ENCODE data around the gene ZNF428.
"Not testable (repeated sequence)": the region's sequence is repeated elsewhere in the genome, so short reads cannot be mapped to it uniquely, and the experiment has no call there.

Gene ZNF428

GRCh38 chr19:43616954-43617353, 2.5 kb downstream of the ZNF428 start:
- DNase-seq (ENCODE audit: low read depth in 2 of 2), result no peak

- DNase-seq (ENCODE audit: low read depth in 2 of 2), result no peak
These were observed 3.1 kb downstream of the ZNF428 start for GRCh38 chr19:43616306-43616705.

- no peak for DNase-seq (ENCODE audit: low read depth in 2 of 2)
These were observed 7.1 kb downstream of the ZNF428 start for GRCh38 chr19:43612374-43612773.

- no peak for DNase-seq (ENCODE audit: low read depth in 2 of 2)
These were observed 7.6 kb downstream of the ZNF428 start, which contains the start of gene SRRM5 for GRCh38 chr19:43611788-43612187. SRRM5 (plus strand) TSS chr19:43612088; CDS start chr19:43612122, 34 bp downstream.

DNA sequence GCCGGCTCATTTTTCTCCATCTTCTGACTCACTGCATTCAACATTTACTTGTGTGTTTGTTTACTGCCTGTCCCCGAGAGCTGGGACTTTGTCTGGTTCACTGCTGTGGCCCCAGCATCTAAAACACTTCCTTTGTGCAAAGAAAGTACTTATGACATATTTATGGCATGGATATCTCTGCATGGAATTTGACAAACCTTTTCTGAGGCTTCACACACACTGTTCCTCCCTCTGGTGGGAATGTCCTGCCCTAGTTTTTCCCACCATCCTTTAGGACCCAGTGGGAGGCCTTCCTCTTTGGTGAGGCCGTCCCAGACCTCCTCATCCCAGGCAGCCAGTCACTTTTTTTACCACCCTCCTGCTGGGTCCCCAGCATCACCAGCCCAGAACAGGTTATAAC, 8.9 kb downstream of the ZNF428 start:
- no peak for DNase-seq (ENCODE audit: low read depth in 2 of 2)

DNA sequence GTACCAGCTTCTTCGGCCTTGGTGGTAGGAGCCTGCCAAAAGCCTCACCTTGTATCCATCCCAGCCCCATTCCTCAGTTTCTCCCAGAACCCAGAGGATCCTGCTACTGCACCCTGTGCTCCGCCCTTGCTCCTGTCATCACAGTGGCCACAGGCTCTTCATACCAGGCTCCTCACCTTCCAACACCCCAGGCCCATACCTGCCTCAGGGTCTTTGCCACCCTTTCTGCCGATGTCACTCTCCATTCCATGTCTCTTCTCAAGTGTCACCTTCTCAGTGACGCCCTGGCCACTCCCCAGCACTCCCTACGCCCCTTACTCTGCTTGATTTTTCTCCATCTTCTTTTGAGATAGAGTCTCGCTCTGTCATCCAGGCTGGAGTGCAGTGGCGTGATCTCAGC, 9.6 kb downstream of the ZNF428 start:
- DNase-seq (ENCODE audit: low read depth in 2 of 2), result no peak

- DNase-seq (ENCODE audit: low read depth in 2 of 2), result no peak
These were observed 11.9 kb downstream of the ZNF428 start for GRCh38 chr19:43607238-43608205.

- DNase-seq (ENCODE audit: low read depth in 2 of 2), result no peak
These were observed 12.7 kb downstream of the ZNF428 start for GRCh38 chr19:43606569-43607229.

GRCh38 chr19:43605875-43606568, 13.4 kb downstream of the ZNF428 start:
- no peak for DNase-seq (ENCODE audit: low read depth in 2 of 2)

GRCh38 chr19:43600326-43600725, 19.1 kb downstream of the ZNF428 start:
- not testable (repeated sequence) for DNase-seq (ENCODE audit: low read depth in 2 of 2)

GRCh38 chr19:43599635-43600295, 19.7 kb downstream of the ZNF428 start:
- DNase-seq (ENCODE audit: low read depth in 2 of 2), result no peak

GRCh38 chr19:43598445-43599240, 20.8 kb downstream of the ZNF428 start:
- no peak for DNase-seq (ENCODE audit: low read depth in 2 of 2)

- DNase-seq (ENCODE audit: low read depth in 2 of 2), result no peak
These were observed 21.6 kb downstream of the ZNF428 start for GRCh38 chr19:43597876-43598275.

GRCh38 chr19:43596842-43597461, 22.5 kb downstream of the ZNF428 start:
- DNase-seq (ENCODE audit: low read depth in 2 of 2), result no peak

- DNase-seq (ENCODE audit: low read depth in 2 of 2), result peak; percentile 100
These were observed 23.2 kb downstream of the ZNF428 start, which contains the start of the genes IRGQ and ZNF576 for GRCh38 chr19:43595999-43596841. IRGQ (minus strand) TSS chr19:43596134; CDS start chr19:43595338, 796 bp downstream. ZNF576 (plus strand) TSS chr19:43596595; CDS start chr19:43597109, 514 bp downstream.

DNA sequence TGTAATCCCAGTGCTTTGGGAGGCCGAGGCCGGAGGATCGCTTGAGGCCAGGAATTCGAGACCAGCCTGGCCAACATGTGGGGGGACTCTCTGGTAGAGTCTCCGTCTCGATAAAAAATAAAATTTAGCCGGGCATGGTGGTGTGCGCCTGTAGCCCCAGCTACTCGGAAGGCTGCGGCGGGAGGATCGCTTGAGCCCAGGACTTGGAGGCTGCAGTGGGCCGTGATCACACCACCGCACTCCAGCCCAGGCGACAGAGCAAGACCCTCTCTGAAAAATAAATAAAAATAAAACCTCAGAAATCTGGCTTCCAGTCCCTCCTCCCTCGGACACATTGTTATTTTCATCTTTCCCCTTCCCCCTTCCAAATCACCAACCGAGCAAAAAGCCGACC, 23.8 kb downstream of the ZNF428 start:
- DNase-seq (ENCODE audit: low read depth in 2 of 2), result no peak

DNA sequence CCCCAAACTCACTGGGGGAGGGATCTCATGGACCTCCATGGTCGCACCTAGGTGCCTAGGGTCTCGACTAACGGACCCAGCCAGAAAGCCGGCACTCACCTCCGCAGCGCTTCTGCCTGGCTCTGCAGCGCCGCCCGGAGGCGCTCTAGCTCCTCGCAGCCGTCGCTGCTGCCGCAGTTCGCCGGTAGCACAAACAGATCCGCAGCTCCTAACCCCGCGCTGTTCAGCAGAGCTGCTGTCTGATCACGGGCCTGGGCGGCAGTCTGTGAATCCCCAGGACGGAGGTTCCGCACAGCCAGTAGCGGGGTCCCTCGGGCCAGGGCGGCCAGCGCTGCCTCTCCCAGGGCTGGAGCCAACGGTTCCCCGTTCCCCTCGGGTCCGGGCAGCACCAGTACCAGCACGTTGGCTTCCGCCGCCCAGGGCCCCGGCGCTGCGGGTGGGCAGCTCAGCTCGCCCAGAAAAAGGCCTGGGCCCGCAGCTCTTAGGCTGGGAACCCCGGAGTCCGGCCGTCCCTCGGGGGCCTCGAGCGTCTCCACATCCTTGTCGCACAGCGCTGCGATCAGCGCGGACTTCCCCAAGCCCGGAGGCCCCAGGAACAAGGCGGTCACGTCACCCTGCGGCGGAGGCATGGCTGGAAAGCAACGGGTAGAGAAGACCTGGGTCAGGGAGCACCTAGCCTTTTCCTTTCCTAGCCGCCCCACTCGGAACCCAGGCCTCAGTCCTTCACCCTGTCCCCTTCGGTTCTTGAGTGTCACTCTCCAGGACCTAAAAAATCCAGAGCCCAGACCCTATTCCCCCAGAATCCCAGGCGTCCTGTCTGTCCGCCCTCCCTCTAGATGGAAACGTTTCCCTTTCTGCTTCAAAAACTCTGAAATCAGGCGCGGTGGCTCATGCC, 24.5 kb downstream of the ZNF428 start:
- DNase-seq (ENCODE audit: low read depth in 2 of 2), result peak; percentile 45 to 62

DNA sequence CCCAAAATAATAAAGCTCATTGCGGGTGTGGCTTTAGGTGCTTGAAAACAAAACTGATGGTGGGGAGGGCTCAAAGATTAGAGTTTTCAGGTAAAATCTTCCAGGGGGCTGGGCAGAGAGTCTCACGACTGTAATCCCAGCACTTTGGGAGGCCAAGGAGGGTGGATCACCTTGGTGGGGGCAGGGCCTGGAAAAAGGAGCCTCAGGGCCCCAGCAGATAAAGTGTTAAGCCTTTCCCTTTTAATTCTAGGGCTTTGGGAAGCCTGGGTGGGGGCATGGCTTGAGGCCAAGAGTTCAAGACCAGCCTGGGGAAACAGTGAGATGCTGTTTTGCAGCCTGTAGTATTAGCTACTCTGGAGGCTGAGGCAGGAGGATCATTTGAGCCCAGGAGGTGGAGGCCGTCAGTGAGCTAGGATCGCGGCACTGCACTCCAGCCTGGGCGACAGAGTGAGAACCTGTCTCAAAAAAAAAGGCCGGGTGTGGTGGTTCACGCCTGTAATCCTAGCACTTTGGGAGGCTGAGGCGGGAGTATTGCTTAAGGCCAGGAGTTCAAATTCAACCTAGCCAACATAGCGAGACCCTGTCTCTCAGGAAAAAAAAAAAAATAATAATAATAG, 25.2 kb downstream of the ZNF428 start:
- DNase-seq (ENCODE audit: low read depth in 2 of 2), result no peak
